T-helper 9 cell (primary cell): ENCODE results near the gene SORL1.

Source experiments
- DNase-seq: peaks from one replicate; pipeline ENCODE4 v3.0.0-alpha.2; 2020

SORL1 gene

GRCh38 chr11:121670805-121671282, 218.7 kb downstream of the SORL1 start:
- DNase-seq: no peak

DNA sequence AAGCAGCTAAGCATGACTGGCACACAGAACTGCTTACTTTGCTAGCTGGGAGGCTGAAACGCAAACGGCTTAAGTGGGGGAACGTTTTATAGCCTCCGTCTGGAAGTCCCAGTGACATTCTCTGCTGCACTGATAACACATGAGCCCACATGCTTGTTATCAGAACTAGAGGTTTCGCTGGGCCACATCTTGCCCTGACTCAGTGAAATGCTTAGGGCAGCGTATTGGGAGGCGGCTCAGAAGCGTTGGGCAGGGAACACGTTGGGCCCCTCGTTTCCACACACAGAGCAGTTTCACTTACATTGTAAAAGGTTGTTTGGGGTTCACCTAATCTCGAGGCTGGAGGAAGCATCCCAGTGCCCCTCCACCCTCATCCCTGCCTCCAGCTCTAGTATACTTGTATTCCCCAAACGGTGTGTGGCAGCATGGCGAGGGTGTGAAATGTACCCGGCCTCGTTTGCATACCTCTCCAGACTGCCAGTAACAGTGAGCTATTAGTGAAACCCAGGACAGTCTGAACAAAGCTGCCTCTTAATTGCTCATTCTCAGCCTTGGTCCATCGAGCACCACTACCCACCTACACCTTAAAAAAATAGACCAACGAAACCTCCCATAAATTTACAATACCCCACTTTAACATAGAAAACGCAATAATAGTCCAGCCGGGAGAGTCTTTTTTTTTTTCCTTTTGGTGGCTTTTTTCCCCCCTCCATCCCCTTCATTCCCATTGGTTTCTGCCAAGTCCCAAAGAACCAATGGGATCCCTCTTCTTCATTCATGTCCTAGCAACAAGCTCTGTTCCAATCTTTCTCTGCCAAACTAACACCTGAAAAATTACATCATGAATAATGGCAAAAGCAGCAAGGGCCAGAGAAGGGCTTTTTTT, 219.4 kb downstream of the SORL1 start:
- DNase-seq: no peak

DNA sequence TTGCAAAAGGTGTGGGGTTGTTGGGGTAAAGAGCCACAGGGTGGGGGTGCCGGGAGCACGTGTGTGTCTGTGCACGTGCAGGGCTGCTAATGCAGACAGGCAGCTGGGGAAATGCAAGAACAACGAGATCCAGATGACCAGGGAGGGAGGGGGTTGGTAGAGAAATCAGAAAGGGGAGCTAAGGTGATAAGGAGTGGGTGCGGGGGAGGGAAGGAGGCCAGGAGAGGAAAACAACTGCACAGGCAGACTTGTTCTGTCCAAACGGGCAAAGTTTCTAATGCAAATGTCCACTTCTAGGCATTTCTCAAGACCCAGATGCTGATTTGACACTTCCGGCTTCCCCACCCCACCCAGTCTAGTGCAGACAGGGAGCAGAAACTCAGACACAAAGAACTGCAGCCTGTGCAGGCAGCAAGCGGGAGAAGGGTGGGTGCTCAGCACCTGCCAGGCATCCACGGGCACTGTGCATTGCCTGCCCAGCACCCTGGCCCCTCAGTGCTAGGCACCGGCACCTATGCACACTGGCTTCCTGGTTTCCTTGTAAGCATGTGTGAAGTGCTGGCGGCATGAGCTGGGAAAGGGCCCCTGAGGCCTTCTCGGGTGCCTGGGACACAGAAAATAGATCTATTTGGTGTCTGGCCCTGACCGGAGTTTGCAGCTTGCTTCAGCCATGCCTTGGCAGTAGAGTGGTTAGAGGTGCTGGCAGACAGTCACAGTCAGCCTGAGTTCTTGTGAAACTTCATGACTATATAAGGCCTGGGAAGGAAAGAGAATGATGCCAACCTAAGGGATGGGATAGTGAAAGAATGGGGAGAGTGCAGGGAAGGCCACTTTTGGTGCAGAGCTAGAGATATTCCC, 220.7 kb downstream of the SORL1 start:
- DNase-seq: no peak

DNA sequence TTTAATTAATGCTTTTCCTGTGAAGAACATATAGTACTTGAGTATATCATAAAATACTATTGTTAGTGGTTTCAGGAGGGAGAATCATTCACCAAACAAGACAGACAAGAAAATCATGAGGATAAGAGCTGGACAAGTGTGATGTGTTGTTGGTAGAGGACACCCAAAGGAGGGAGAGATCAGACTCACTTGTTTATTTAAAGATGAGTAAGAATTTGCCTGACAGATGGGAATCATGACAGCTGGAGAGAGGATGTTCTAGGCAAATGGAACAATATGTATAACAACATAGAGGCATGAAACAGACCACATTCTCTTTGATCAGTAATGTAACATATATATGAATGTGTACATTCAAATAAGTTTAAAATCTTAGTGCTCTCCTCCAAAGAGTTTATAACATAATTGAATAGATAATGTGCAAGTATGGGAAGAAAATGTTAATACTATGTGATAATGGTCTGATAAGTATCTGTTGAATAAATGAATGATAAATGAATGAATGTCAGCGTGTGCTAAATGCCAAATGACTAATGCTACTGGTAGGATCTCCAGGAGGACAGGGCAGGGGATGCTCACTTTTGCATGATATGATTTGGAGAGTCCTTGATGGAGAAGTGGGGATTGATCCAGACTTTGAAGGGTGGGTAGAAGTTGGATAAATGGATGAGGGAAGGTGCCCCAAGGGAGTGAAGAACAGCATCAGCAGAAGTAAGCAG, 229.6 kb downstream of the SORL1 start:
- no peak for DNase-seq
